ENCODE results near the gene DDA1. TPM values are rescaled to one million over a fixed set of nuclear protein-coding genes. Genes with fewer than 3 reads are reported as not detected.
A peak's percentile ranks its signal among the peaks of the same experiment; 100 is the strongest.

DDA1 gene
- total and polyA plus RNA-seq, 9 of the 15 experiments (the other 6 are each of a cell fraction or from before 2014, with no cell fraction given) = 1.4 to 83.8 (median 33.8) TPM

GRCh38 chr19:17292301-17293074 lies 16.9 kb upstream of the DDA1 start (continued):
- TF ChIP-seq YY1 (IDR thresholded peaks at IDR 0.05; ENCODE audit: borderline replicate concordance in 1 of 3, control insufficient read depth in 1 of 3, extremely low read depth in 1 of 3, insufficient read depth in 3 of 3, insufficient read length in 1 of 3, insufficient replicate concordance in 2 of 3, low read depth in 1 of 3, low read length in 2 of 3) (peak in 2 of 3 experiments; percentile 66 to 84), NRF1 (conservative IDR thresholded peaks at IDR 0.05 in 1 of 2, IDR thresholded peaks at IDR 0.05 in 1 of 2) (peak; percentile 90 to 91), MYNN (IDR thresholded peaks at IDR 0.05) (no peak), MYNN (CRISPR knock-in tag; IDR thresholded peaks at IDR 0.05) (no peak), RBM22 (IDR thresholded peaks at IDR 0.05; ENCODE audit: low read depth, low read length, poor library complexity, severe bottlenecking) (no peak), ZNF511 (CRISPR knock-in tag; IDR thresholded peaks at IDR 0.05) (peak; percentile 56; the same call in 1 of the 2 replicates), FOXK2 (conservative IDR thresholded peaks at IDR 0.05 in 1 of 2, IDR thresholded peaks at IDR 0.05 in 1 of 2; ENCODE audit: low read depth in 2 of 2) (no peak; a peak in 1 of 4 replicates), ZNF41 (CRISPR knock-in tag; conservative IDR thresholded peaks at IDR 0.05) (no peak), CUX1 (CRISPR knock-in tag; IDR thresholded peaks at IDR 0.05) (no peak), POLR2H (tag; IDR thresholded peaks at IDR 0.05; ENCODE audit: low read depth) (no peak), MLX (CRISPR knock-in tag; conservative IDR thresholded peaks at IDR 0.05) (no peak), ELF4 (CRISPR knock-in tag; IDR thresholded peaks at IDR 0.05) (peak; percentile 20; the same call in 1 of the 2 replicates), MTA3 (IDR thresholded peaks at IDR 0.05; ENCODE audit: borderline replicate concordance) (peak; percentile 74; the same call in 1 of the 2 replicates), HEY1 (CRISPR knock-in tag; IDR thresholded peaks at IDR 0.05; ENCODE audit: borderline replicate concordance) (no peak), PTBP1 (IDR thresholded peaks at IDR 0.05; ENCODE audit: low read depth, low read length) (no peak), E2F5 (CRISPR knock-in tag; IDR thresholded peaks at IDR 0.05) (no peak; the same call in 1 of the 2 replicates), TCF3 (CRISPR knock-in tag; IDR thresholded peaks at IDR 0.05) (no peak), BCOR (IDR thresholded peaks at IDR 0.05) (peak; percentile 83), FIP1L1 (IDR thresholded peaks at IDR 0.05; ENCODE audit: low read depth, low read length, poor library complexity, severe bottlenecking) (peak; percentile 81)

Measured in K562 (cell line).